ENCODE data around the gene PPP1R26.

PPP1R26 gene

DNA sequence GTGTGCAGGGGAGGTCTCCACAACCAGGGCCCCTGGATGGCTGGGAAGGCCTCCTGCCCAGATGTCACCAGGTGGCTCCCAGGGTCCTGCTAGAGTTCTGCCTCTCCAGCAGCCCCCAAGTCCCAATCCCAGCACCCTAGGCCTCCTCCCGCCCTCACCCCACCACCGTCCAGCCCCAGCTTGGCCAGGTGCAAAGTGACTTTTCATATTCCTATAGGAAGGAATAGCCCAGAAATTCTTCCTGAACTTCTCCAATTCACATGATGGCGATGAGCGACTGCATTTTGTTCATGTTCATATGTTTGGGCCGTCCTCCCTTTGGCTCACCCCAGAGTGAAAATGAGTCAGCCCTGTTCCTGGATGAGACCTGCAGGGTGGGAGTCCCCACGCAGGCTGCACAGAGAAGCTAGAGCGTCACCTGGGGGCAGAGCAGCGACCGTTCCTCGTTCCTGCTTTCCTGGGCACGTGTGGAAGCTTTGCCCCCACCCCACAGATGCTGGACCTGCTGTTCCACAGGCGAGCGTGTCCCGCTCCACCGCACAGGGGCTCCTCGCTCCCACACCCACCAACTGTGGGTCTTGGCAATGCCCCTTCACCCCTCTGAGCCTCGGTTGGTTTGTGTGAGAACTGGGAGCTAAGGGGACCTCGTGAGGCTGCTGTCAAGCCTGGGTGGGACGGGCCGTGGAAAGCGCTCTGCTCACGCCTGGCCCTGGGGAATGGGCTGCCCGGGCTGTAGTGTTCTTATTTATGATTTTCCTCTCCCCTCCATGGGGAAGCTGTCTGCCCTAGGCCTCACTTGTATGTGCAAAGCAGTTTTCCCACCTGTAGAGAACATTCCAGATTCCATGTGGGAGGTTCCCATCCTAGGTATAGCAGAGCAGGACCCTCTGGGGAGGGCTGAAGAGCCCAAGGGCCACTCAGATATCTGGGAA, 27.8 kb downstream of the PPP1R26 start:
- no peak overlapping the region for H3K4me3 ChIP-seq (ENCODE audit: low read depth, low read length)
- no peak for DNase-seq (ENCODE audit: low read depth)
- no peak for TF ChIP-seq MYC (IDR thresholded peaks at IDR 0.05; ENCODE audit: low read depth, low read length)
- TF ChIP-seq, protein P1, sequence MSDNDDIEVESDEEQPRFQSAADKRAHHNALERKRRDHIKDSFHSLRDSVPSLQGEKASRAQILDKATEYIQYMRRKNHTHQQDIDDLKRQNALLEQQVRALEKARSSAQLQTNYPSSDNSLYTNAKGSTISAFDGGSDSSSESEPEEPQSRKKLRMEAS (IDR thresholded peaks at IDR 0.05; ENCODE audit: low read depth, low read length), result no peak
- TF ChIP-seq, protein P2, sequence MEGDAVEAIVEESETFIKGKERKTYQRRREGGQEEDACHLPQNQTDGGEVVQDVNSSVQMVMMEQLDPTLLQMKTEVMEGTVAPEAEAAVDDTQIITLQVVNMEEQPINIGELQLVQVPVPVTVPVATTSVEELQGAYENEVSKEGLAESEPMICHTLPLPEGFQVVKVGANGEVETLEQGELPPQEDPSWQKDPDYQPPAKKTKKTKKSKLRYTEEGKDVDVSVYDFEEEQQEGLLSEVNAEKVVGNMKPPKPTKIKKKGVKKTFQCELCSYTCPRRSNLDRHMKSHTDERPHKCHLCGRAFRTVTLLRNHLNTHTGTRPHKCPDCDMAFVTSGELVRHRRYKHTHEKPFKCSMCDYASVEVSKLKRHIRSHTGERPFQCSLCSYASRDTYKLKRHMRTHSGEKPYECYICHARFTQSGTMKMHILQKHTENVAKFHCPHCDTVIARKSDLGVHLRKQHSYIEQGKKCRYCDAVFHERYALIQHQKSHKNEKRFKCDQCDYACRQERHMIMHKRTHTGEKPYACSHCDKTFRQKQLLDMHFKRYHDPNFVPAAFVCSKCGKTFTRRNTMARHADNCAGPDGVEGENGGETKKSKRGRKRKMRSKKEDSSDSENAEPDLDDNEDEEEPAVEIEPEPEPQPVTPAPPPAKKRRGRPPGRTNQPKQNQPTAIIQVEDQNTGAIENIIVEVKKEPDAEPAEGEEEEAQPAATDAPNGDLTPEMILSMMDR (IDR thresholded peaks at IDR 0.05; ENCODE audit: low read depth, low read length), result no peak
- no peak for TF ChIP-seq POLR2A (IDR thresholded peaks at IDR 0.05; ENCODE audit: extremely low read depth, insufficient read length)

DNA sequence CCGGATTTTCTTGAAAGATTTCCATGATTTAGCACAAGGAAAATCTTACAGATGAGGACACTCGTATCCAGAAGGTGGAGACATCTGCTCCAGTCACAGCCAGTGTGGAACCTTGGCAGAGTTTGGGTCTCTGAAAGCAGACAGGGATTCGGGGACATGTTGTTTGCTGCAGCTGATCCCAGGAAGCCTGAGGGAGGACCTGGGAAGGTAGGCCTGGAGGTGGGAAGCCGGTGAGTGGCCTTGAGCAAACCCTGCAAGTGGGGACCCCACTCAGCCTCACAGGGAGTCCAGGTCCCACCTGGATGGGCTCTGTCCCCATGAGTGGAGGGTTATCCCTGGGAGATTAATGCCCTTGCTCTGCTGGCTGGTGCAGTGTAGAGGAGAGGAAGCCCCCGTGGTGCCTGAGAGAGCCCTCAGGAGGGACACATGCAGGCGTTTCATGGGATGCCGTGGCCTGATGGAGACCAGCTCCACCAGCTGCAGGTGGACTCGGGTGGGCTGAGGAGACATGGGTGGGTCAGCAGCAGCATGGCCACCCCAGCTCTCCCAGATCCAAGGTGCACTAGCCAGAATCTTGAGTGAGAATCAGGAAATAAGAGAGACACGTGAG, 28.7 kb downstream of the PPP1R26 start:
- H3K4me3 ChIP-seq (ENCODE audit: low read depth, low read length), result no peak overlapping the region
- no peak for DNase-seq (ENCODE audit: low read depth)

DNA sequence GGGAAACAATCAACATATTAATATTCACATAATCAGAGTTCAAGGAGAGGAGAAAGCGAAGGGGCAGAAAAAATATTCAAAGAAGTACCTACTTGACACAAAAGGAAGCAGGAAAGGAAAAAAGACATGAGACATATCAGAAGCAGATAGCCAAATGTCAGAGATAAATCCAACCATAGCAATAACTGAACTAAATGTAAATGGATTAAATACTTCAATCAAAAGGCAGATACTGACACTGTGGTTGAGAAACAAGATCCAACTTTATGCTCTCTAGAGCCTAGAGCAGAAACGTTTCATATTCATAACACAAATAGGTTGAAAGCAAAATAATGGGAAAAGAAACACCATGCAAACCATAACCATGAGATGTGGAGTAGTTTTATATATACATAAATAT, 29.9 kb downstream of the PPP1R26 start:
- DNase-seq (ENCODE audit: low read depth), result no peak
- TF ChIP-seq, protein P2 (IDR thresholded peaks at IDR 0.05; ENCODE audit: low read depth, low read length), result no peak
- no peak for TF ChIP-seq MYC (IDR thresholded peaks at IDR 0.05; ENCODE audit: low read depth, low read length)
- no peak overlapping the region for H3K4me3 ChIP-seq (ENCODE audit: low read depth, low read length)

More for the DNA sequence above, 28.7 kb downstream of the PPP1R26 start:
- TF ChIP-seq, protein P2 (IDR thresholded peaks at IDR 0.05; ENCODE audit: low read depth, low read length), result no peak
- TF ChIP-seq, protein P1 (IDR thresholded peaks at IDR 0.05; ENCODE audit: low read depth, low read length), result no peak
- TF ChIP-seq MYC (IDR thresholded peaks at IDR 0.05; ENCODE audit: low read depth, low read length) (no peak), POLR2A (IDR thresholded peaks at IDR 0.05; ENCODE audit: extremely low read depth, insufficient read length) (no peak)

DNA sequence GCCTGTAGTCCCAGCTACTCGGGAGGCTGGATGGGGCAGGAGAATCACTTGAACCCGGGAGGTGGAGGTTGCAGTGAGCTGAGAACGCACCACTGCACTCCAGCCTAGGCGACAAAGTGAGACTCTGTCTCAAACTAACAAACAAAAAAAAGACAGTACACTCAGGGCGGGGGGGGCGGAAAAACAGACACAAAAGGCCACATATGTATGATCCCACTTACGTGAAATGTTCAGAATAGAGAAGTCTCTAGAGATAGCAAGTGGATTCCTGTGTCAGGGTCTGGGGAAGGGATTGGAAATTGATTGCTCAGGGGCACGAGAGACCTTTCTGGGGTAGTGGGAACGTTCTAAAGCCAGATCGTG, 32.6 kb downstream of the PPP1R26 start:
- H3K4me3 ChIP-seq (ENCODE audit: low read depth, low read length), result no peak overlapping the region
- DNase-seq (ENCODE audit: low read depth), result no peak
- TF ChIP-seq, protein P1 (IDR thresholded peaks at IDR 0.05; ENCODE audit: low read depth, low read length), result no peak
- TF ChIP-seq, protein P2 (IDR thresholded peaks at IDR 0.05; ENCODE audit: low read depth, low read length), result no peak
- TF ChIP-seq MYC (IDR thresholded peaks at IDR 0.05; ENCODE audit: low read depth, low read length) (no peak), POLR2A (IDR thresholded peaks at IDR 0.05; ENCODE audit: extremely low read depth, insufficient read length) (no peak)

DNA sequence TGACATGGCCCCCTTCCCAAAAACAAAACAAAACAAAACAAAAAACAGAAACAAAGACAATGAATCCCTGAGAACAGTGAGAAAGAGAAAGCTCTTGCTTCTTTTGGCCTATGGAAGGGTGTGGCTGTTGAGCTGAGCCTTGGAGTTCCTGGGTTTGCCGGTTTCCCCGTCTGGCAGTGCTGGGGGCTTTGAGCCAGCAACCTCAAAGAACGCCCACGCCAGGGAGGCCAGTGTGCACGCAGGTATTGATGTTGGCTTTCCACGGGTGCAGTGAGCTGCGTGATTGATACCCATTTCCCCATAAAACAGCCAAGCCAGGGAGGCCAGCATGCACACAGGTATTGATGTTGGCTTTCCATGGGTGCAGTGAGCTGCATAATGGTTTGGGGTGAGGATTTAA, 33.3 kb downstream of the PPP1R26 start:
- TF ChIP-seq, protein P2 (IDR thresholded peaks at IDR 0.05; ENCODE audit: low read depth, low read length), result no peak
- TF ChIP-seq, protein P1 (IDR thresholded peaks at IDR 0.05; ENCODE audit: low read depth, low read length), result no peak
- no peak for TF ChIP-seq POLR2A (IDR thresholded peaks at IDR 0.05; ENCODE audit: extremely low read depth, insufficient read length)
- TF ChIP-seq MYC (IDR thresholded peaks at IDR 0.05; ENCODE audit: low read depth, low read length), result no peak
- no peak for DNase-seq (ENCODE audit: low read depth)
- H3K4me3 ChIP-seq (ENCODE audit: low read depth, low read length), result no peak overlapping the region

All from NB4 (cell line).